GM18511 (cell line): ENCODE measurements around the gene FBXO21.
"Not testable (repeated sequence)": the region's sequence is repeated elsewhere in the genome, so short reads cannot be mapped to it uniquely, and the experiment has no call there.

Source experiments
- ATAC-seq: cut with Tn5 transposase; IDR thresholded peaks from one replicate; pipeline ENCODE4 v1.9.1; 2021; ENCODE audit warnings: mild to moderate bottlenecking, moderate library complexity; ENCODE audit not compliant: unreplicated experiment

Gene FBXO21

GRCh38 chr12:117190210-117190781 is at the start of gene FBXO21:
Gene FBXO21 (minus strand): TSS chr12:117190470. CDS start chr12:117190456, 14 bp downstream.
- ATAC-seq = peak; percentile 91

- no peak for ATAC-seq
These were observed 46.3 kb upstream of the FBXO21 start for GRCh38 chr12:117236456-117237001.

GRCh38 chr12:117235261-117235660 is 45.0 kb upstream of the FBXO21 start:
- ATAC-seq = no peak

- ATAC-seq = no peak
These were observed 44.2 kb upstream of the FBXO21 start for GRCh38 chr12:117234441-117234840.

GRCh38 chr12:117231750-117232149 is 41.5 kb upstream of the FBXO21 start:
- ATAC-seq = no peak

- no peak for ATAC-seq
These were observed 38.0 kb upstream of the FBXO21 start for GRCh38 chr12:117228239-117228638.

- ATAC-seq = no peak
These were observed 36.9 kb upstream of the FBXO21 start for GRCh38 chr12:117227000-117227653.

GRCh38 chr12:117226505-117226904 is 36.2 kb upstream of the FBXO21 start:
- ATAC-seq = no peak

- ATAC-seq = no peak
These were observed 34.9 kb upstream of the FBXO21 start for GRCh38 chr12:117225179-117225578.

- not testable (repeated sequence) for ATAC-seq
These were observed 30.7 kb upstream of the FBXO21 start for GRCh38 chr12:117220947-117221346.

GRCh38 chr12:117218149-117218548 is 27.9 kb upstream of the FBXO21 start:
- ATAC-seq = no peak

GRCh38 chr12:117216686-117217085 is 26.4 kb upstream of the FBXO21 start:
- no peak for ATAC-seq

GRCh38 chr12:117214797-117215196 is 24.5 kb upstream of the FBXO21 start:
- no peak for ATAC-seq

GRCh38 chr12:117213295-117213808 is 23.1 kb upstream of the FBXO21 start:
- no peak for ATAC-seq

- ATAC-seq = no peak
These were observed 22.4 kb upstream of the FBXO21 start for GRCh38 chr12:117212563-117213190.

GRCh38 chr12:117210266-117210918 is 20.1 kb upstream of the FBXO21 start:
- no peak for ATAC-seq

GRCh38 chr12:117209626-117210025 is 19.4 kb upstream of the FBXO21 start:
- no peak for ATAC-seq

- ATAC-seq = no peak
These were observed 18.7 kb upstream of the FBXO21 start for GRCh38 chr12:117208811-117209455.

GRCh38 chr12:117208206-117208605 is 17.9 kb upstream of the FBXO21 start:
- no peak for ATAC-seq

GRCh38 chr12:117207675-117208074 is 17.4 kb upstream of the FBXO21 start:
- no peak for ATAC-seq

- ATAC-seq = no peak
These were observed 12.3 kb upstream of the FBXO21 start for GRCh38 chr12:117202556-117202955.
